ENCODE results near the gene ETV3. TPM values are rescaled to one million over a fixed set of nuclear protein-coding genes. Genes with fewer than 3 reads are reported as not detected.

ETV3 gene
- total and polyA plus RNA-seq, 2 experiments from 2014 or later, result 5.2 to 10.6 TPM

GRCh38 chr1:157114183-157115121 is 23.7 kb downstream of the ETV3 start:
- Histone ChIP-seq H3K4me1 (ENCODE audit: insufficient read depth) (peaks cover 6% of the 10 kb centered on the region), H3F3A (ENCODE audit: insufficient read depth) (0 out of 2 replicates have a peak, but pooled peaks cover 4% of the 10 kb centered on the region), H3K9me2 (ENCODE audit: insufficient read depth) (no peaks in the 10 kb centered on the region), H3K36me3 (ENCODE audit: low read depth) (no peaks in the 10 kb centered on the region), H4K20me1 (ENCODE audit: insufficient read depth) (no peaks in the 10 kb centered on the region), H3K79me2 (ENCODE audit: insufficient read depth) (no peaks in the 10 kb centered on the region), H3K9me3 (ENCODE audit: low read depth) (no peaks in the 10 kb centered on the region), H3K27me3 (replicated peaks; ENCODE audit: insufficient read depth) (no peaks in the 10 kb centered on the region), H3K4me3 (no peak overlapping the region), H3K27ac (no peak overlapping the region), H3K9ac (no peak overlapping the region), H3K4me2 (ENCODE audit: unreplicated experiment) (no peak overlapping the region), H2AFZ (no peak overlapping the region)
- TF ChIP-seq EZH2 (IDR thresholded peaks at IDR 0.05; ENCODE audit: insufficient read depth, poor library complexity, severe bottlenecking) (no peak), EZH2phosphoT487 (IDR thresholded peaks at IDR 0.05; ENCODE audit: insufficient read depth, low read depth) (no peak)
- WGBS, 2 experiments (ENCODE audit: low coverage in 1 of 2, low lambda C conversion rate in 2 of 2, missing lambda C conversion rate in 2 of 2), result 71 to 72% methylated on average over 17 to 18 of the region's 18 CpGs
- no peak for DNase-seq
- in situ Hi-C loops (cut with MboI), result no loop called here

DNA sequence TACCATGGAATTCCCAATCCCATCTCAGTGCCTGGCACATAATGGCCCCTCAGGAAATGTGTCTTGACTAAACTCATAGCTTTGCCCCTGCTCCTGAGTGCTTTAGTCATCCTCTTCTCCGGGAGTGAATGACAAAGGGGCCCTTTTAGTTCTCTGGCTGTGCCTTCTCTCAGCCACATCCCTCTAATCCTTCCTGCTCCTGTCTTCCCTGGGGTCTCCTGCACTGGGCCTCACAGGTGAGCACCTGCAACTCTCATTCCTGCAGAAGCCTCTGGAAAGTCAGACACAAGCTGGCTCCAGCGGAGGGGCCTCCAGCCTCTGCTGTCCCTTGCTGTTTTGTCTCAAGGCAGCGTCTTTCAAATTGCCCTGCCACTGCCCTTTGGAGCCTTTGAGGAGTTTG is 24.6 kb downstream of the ETV3 start:
- H4K20me1 ChIP-seq (ENCODE audit: insufficient read depth), result no peaks in the 10 kb centered on the region
- no peak overlapping the region for H3K4me3 ChIP-seq
- no peaks in the 10 kb centered on the region for H3K9me3 ChIP-seq (ENCODE audit: low read depth)
- H3K79me2 ChIP-seq (ENCODE audit: insufficient read depth), result no peaks in the 10 kb centered on the region
- TF ChIP-seq EZH2phosphoT487 (IDR thresholded peaks at IDR 0.05; ENCODE audit: insufficient read depth, low read depth) (no peak), EZH2 (IDR thresholded peaks at IDR 0.05; ENCODE audit: insufficient read depth, poor library complexity, severe bottlenecking) (no peak)
- in situ Hi-C loops (cut with MboI), result no loop called here
- peaks cover 6% of the 10 kb centered on the region for H3K4me1 ChIP-seq (ENCODE audit: insufficient read depth)
- no peak for DNase-seq
- H3K4me2 ChIP-seq (ENCODE audit: unreplicated experiment), result no peak overlapping the region
- H2AFZ ChIP-seq, result no peak overlapping the region
- H3K27me3 ChIP-seq (replicated peaks; ENCODE audit: insufficient read depth), result no peaks in the 10 kb centered on the region
- no peaks in the 10 kb centered on the region for H3K9me2 ChIP-seq (ENCODE audit: insufficient read depth)
- H3K9ac ChIP-seq, result no peak overlapping the region
- H3K27ac ChIP-seq, result no peak overlapping the region
- no peaks in the 10 kb centered on the region for H3K36me3 ChIP-seq (ENCODE audit: low read depth)
- H3F3A ChIP-seq (ENCODE audit: insufficient read depth), result 0 out of 2 replicates have a peak, but pooled peaks cover 4% of the 10 kb centered on the region
- 64 to 82% methylated on average over 3 of the region's 3 CpGs for WGBS, 2 experiments (ENCODE audit: low coverage in 1 of 2, low lambda C conversion rate in 2 of 2, missing lambda C conversion rate in 2 of 2)

DNA sequence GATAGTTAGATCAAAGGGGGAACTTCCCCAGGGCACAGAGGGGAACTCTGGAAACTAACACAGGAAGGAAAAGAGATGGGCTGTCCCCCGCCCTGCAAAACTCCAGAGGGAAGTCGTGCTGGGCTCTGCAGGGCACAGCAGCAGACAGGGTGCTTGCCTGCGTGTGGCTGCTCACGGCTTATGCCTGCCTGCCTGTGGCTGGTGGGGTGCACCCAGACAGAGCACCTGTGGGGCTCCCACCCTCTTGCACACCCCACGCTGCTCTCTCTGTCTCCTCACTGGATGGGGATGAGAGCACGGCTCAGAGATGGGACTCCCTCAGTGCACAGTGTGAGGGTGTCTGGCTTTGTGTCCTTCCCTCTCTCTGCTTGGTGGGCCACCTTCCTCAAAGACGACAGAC is 25.1 kb downstream of the ETV3 start:
- Histone ChIP-seq H4K20me1 (ENCODE audit: insufficient read depth) (no peaks in the 10 kb centered on the region), H3K27ac (no peak overlapping the region), H3K27me3 (replicated peaks; ENCODE audit: insufficient read depth) (no peaks in the 10 kb centered on the region), H3K9me2 (ENCODE audit: insufficient read depth) (no peaks in the 10 kb centered on the region), H2AFZ (no peak overlapping the region), H3K79me2 (ENCODE audit: insufficient read depth) (no peaks in the 10 kb centered on the region), H3K9me3 (ENCODE audit: low read depth) (no peaks in the 10 kb centered on the region), H3K4me2 (ENCODE audit: unreplicated experiment) (no peak overlapping the region), H3K9ac (no peak overlapping the region), H3F3A (ENCODE audit: insufficient read depth) (0 out of 2 replicates have a peak, but pooled peaks cover 4% of the 10 kb centered on the region), H3K36me3 (ENCODE audit: low read depth) (no peaks in the 10 kb centered on the region), H3K4me1 (ENCODE audit: insufficient read depth) (peaks cover 6% of the 10 kb centered on the region), H3K4me3 (no peak overlapping the region)
- in situ Hi-C loops (cut with MboI), result no loop called here
- DNase-seq, result no peak
- TF ChIP-seq EZH2 (IDR thresholded peaks at IDR 0.05; ENCODE audit: insufficient read depth, poor library complexity, severe bottlenecking) (no peak), EZH2phosphoT487 (IDR thresholded peaks at IDR 0.05; ENCODE audit: insufficient read depth, low read depth) (no peak)
- whole genome bisulfite sequencing, 2 experiments (ENCODE audit: low coverage in 1 of 2, low lambda C conversion rate in 2 of 2, missing lambda C conversion rate in 2 of 2), result 81 to 85% methylated on average over 7 of the region's 7 CpGs

DNA sequence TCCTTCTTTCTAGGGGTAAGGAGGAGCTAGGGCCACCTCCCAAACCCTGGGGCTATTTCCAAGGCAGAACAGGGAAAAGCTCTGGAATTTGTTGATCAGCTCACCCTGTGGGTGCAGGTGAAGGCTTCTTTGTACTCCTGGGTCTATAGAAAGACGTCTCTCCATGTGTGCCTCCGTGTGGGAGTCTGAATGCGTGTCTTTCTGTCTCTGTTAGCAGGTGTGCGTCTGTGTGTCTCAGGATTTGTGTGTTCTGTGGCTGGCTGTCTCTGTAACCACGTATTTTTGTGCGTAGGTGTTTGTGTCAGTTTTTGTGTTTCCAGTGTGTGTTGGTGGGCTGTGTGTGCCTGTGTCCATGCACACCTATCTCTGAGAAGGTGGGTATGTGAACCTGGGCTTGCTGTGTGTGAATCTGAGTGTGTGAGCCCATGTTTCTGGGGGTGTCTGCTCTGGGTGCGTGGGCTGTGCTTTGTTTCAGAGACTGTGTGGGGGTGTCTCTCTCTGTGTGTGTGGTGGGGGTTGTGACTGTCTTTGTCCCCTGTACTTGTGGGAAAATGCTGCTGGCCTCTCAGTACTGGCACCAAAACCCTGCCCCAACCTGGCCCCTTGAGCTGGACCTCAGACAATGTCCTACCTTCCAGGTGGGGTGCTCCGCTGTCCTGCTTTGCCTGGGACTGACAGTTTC is 25.9 kb downstream of the ETV3 start:
- TF ChIP-seq EZH2phosphoT487 (IDR thresholded peaks at IDR 0.05; ENCODE audit: insufficient read depth, low read depth), result no peak
- no peak for TF ChIP-seq EZH2 (IDR thresholded peaks at IDR 0.05; ENCODE audit: insufficient read depth, poor library complexity, severe bottlenecking)
- WGBS, 2 experiments (ENCODE audit: low coverage in 1 of 2, low lambda C conversion rate in 2 of 2, missing lambda C conversion rate in 2 of 2), result 84 to 91% methylated on average over 8 of the region's 8 CpGs
- H3K9me2 ChIP-seq (ENCODE audit: insufficient read depth), result no peaks in the 10 kb centered on the region

More for the DNA sequence above, 25.9 kb downstream of the ETV3 start:
- Histone ChIP-seq H3K4me1 (ENCODE audit: insufficient read depth) (peaks cover 6% of the 10 kb centered on the region), H3K4me2 (ENCODE audit: unreplicated experiment) (no peak overlapping the region), H3K27me3 (replicated peaks; ENCODE audit: insufficient read depth) (no peaks in the 10 kb centered on the region), H3F3A (ENCODE audit: insufficient read depth) (0 out of 2 replicates have a peak, but pooled peaks cover 4% of the 10 kb centered on the region), H3K36me3 (ENCODE audit: low read depth) (no peaks in the 10 kb centered on the region), H3K9me3 (ENCODE audit: low read depth) (no peaks in the 10 kb centered on the region), H4K20me1 (ENCODE audit: insufficient read depth) (no peaks in the 10 kb centered on the region), H2AFZ (no peak overlapping the region), H3K4me3 (no peak overlapping the region), H3K79me2 (ENCODE audit: insufficient read depth) (no peaks in the 10 kb centered on the region), H3K9ac (no peak overlapping the region), H3K27ac (no peak overlapping the region)
- no peak for DNase-seq
- in situ Hi-C loops (cut with MboI), result no loop called here

All from GM23248 (cell line).